WTC11 (cell line): ENCODE results near the gene PHLDA2. TPM values are rescaled to one million over a fixed set of nuclear protein-coding genes. Genes with fewer than 3 reads are reported as not detected.

ENCODE experiments used
- ETV6 ChIP-seq: sonication (generic); formaldehyde crosslinking; IDR thresholded peaks from 2 replicates; pipeline ENCODE4 v1.8.1; 2022; ENCODE audit warnings: mild to moderate bottlenecking, missing genetic modification reagents
- NR2C2 ChIP-seq: sonication (generic); formaldehyde crosslinking; IDR thresholded peaks from 2 replicates; pipeline ENCODE4 v1.8.0; 2022; ENCODE audit warnings: mild to moderate bottlenecking, missing genetic modification reagents
- SOX15 ChIP-seq: fragments of 250-450 bp; sonication (Bioruptor Pico); IDR thresholded peaks from 2 replicates; pipeline ENCODE4 v1.9.0; 2021; ENCODE audit warnings: mild to moderate bottlenecking
- SP1 ChIP-seq: sonication (generic); formaldehyde crosslinking; conservative IDR thresholded peaks from 2 replicates; pipeline ENCODE4 v1.8.1; 2022; ENCODE audit warnings: missing genetic modification reagents
- TCF7 ChIP-seq: sonication (generic); formaldehyde crosslinking; IDR thresholded peaks from 2 replicates; pipeline ENCODE4 v1.8.0; 2022; ENCODE audit warnings: mild to moderate bottlenecking, low read depth, missing genetic modification reagents, moderate library complexity
- TEAD4 ChIP-seq: sonication (generic); formaldehyde crosslinking; IDR thresholded peaks from 2 replicates; pipeline ENCODE4 v1.8.0; 2022; ENCODE audit warnings: mild to moderate bottlenecking, missing genetic modification reagents
- ZNF219 ChIP-seq: sonication (generic); formaldehyde crosslinking; IDR thresholded peaks from 2 replicates; pipeline ENCODE4 v1.8.0; 2023; ENCODE audit warnings: missing genetic modification reagents, mild to moderate bottlenecking, borderline replicate concordance
- ZNF263 ChIP-seq: sonication (generic); formaldehyde crosslinking; IDR thresholded peaks from 2 replicates; pipeline ENCODE4 v1.8.1; 2022; ENCODE audit warnings: low read depth, mild to moderate bottlenecking, moderate library complexity, missing genetic modification reagents
- ZNF416 ChIP-seq: fragments of 250-450 bp; sonication (Bioruptor Pico); IDR thresholded peaks from 2 replicates; pipeline ENCODE4 v1.9.0; 2021; ENCODE audit warnings: mild to moderate bottlenecking, inconsistent platforms
- ZNF423 ChIP-seq: fragments of 250-450 bp; sonication (Bioruptor Pico); IDR thresholded peaks from 2 replicates; pipeline ENCODE4 v2.1.2; 2022; ENCODE audit warnings: mild to moderate bottlenecking, moderate library complexity
- total RNA-seq: library from RNA; stranded (reverse); gene quantifications from 3 replicates; pipeline ENCODE4 v1.2.3, GENCODE V29; 2021
- TF ChIP-seq, protein P1 (sequence below): fragments of 250-450 bp; sonication (Bioruptor Pico); IDR thresholded peaks from 2 replicates; pipeline ENCODE4 v1.9.0; 2021; ENCODE audit warnings: mild to moderate bottlenecking, borderline replicate concordance
- TF ChIP-seq, protein P2 (sequence below): sonication (generic); formaldehyde crosslinking; IDR thresholded peaks from 2 replicates; pipeline ENCODE4 v1.8.1; 2022; ENCODE audit warnings: mild to moderate bottlenecking, moderate library complexity, missing genetic modification reagents
- TF ChIP-seq, protein P3 (sequence below): sonication (generic); formaldehyde crosslinking; conservative IDR thresholded peaks from 2 replicates; pipeline ENCODE4 v1.8.1; 2022; ENCODE audit warnings: mild to moderate bottlenecking, missing genetic modification reagents
- TF ChIP-seq, protein P4 (sequence below): sonication (generic); formaldehyde crosslinking; IDR thresholded peaks from 2 replicates; pipeline ENCODE4 v1.8.0; 2023; ENCODE audit warnings: missing genetic modification reagents
- TF ChIP-seq, protein P5 (sequence below): sonication (generic); formaldehyde crosslinking; IDR thresholded peaks from 2 replicates; pipeline ENCODE4 v1.8.1; 2023; ENCODE audit warnings: mild to moderate bottlenecking, missing genetic modification reagents, borderline replicate concordance
- TF ChIP-seq, protein P6 (sequence below): sonication (generic); formaldehyde crosslinking; IDR thresholded peaks from 2 replicates; pipeline ENCODE4 v1.8.1; 2022; ENCODE audit warnings: low read depth, mild to moderate bottlenecking, moderate library complexity, missing genetic modification reagents, borderline replicate concordance
- TF ChIP-seq, protein P7 (sequence below): sonication (generic); formaldehyde crosslinking; IDR thresholded peaks from 2 replicates; pipeline ENCODE4 v1.8.1; 2023; ENCODE audit warnings: mild to moderate bottlenecking, missing genetic modification reagents
- TF ChIP-seq, protein P8 (sequence below): sonication (generic); formaldehyde crosslinking; IDR thresholded peaks from 2 replicates; pipeline ENCODE4 v1.8.0; 2022; ENCODE audit warnings: missing genetic modification reagents
- TF ChIP-seq, protein P9 (sequence below): fragments of 250-450 bp; sonication (Bioruptor Pico); IDR thresholded peaks from 2 replicates; pipeline ENCODE4 v1.9.0; 2021; ENCODE audit warnings: mild to moderate bottlenecking

The PHLDA2 gene
- total RNA-seq, 1 experiment from 2014 or later = 9.6 TPM

DNA sequence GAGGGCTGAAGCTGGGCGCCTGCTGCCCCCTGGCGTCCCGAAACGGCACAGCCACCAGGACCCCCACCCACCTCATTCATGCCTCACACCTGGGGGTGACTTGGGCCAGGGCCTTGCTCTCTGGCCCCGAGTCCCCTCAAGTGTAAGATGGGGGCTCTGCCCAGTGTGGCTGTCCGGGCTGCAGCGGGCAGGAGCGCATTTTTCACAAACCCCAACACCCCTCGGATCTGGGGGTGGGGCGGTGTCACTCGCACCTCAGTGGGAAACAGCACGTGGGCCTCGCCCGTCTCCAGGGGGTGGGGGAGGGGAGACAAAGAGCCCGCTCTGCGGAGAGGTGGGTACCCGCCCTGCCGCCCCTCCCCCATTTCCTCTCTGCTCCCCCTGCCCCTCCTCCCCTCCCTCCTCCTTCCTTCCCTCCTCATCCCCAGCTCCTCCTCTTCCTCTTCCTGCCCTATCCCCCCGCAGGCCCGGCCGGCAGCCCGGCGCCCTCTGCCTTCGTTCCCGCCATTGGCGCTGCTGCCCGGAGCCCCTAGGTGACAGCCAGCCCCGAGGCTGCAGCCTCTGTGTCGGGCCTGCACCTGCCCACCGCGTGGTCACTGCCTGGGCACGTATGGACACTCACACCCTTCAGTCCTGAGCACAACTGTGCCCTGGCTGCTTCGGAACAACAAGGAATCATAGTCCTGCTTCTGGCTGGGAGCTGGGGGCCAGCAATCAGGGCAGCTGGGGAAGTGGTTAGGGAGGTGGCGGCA, 36.8 kb downstream of the PHLDA2 start (continued):
- TF ChIP-seq, protein P1, sequence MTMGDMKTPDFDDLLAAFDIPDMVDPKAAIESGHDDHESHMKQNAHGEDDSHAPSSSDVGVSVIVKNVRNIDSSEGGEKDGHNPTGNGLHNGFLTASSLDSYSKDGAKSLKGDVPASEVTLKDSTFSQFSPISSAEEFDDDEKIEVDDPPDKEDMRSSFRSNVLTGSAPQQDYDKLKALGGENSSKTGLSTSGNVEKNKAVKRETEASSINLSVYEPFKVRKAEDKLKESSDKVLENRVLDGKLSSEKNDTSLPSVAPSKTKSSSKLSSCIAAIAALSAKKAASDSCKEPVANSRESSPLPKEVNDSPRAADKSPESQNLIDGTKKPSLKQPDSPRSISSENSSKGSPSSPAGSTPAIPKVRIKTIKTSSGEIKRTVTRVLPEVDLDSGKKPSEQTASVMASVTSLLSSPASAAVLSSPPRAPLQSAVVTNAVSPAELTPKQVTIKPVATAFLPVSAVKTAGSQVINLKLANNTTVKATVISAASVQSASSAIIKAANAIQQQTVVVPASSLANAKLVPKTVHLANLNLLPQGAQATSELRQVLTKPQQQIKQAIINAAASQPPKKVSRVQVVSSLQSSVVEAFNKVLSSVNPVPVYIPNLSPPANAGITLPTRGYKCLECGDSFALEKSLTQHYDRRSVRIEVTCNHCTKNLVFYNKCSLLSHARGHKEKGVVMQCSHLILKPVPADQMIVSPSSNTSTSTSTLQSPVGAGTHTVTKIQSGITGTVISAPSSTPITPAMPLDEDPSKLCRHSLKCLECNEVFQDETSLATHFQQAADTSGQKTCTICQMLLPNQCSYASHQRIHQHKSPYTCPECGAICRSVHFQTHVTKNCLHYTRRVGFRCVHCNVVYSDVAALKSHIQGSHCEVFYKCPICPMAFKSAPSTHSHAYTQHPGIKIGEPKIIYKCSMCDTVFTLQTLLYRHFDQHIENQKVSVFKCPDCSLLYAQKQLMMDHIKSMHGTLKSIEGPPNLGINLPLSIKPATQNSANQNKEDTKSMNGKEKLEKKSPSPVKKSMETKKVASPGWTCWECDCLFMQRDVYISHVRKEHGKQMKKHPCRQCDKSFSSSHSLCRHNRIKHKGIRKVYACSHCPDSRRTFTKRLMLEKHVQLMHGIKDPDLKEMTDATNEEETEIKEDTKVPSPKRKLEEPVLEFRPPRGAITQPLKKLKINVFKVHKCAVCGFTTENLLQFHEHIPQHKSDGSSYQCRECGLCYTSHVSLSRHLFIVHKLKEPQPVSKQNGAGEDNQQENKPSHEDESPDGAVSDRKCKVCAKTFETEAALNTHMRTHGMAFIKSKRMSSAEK (CRISPR knock-in tag) = no peak
- TF ChIP-seq SOX15 (CRISPR knock-in tag) = no peak
- TF ChIP-seq SP1 = peak; percentile 84
- TF ChIP-seq, protein P2, sequence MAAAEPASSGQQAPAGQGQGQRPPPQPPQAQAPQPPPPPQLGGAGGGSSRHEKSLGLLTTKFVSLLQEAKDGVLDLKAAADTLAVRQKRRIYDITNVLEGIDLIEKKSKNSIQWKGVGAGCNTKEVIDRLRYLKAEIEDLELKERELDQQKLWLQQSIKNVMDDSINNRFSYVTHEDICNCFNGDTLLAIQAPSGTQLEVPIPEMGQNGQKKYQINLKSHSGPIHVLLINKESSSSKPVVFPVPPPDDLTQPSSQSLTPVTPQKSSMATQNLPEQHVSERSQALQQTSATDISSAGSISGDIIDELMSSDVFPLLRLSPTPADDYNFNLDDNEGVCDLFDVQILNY (CRISPR knock-in tag) = peak; percentile 78; the same call in 1 of the 2 replicates
- TF ChIP-seq ZNF416 (CRISPR knock-in tag) = no peak
- TF ChIP-seq, protein P3, sequence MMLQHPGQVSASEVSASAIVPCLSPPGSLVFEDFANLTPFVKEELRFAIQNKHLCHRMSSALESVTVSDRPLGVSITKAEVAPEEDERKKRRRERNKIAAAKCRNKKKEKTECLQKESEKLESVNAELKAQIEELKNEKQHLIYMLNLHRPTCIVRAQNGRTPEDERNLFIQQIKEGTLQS (CRISPR knock-in tag) = 0 out of 2 replicates have a peak, but pooled peaks have one; percentile 15
- peak; percentile 97 for TF ChIP-seq ZNF263
- TF ChIP-seq ZNF423 (CRISPR knock-in tag) = peak; percentile 45; the same call in 1 of the 2 replicates
- TF ChIP-seq, protein P4, sequence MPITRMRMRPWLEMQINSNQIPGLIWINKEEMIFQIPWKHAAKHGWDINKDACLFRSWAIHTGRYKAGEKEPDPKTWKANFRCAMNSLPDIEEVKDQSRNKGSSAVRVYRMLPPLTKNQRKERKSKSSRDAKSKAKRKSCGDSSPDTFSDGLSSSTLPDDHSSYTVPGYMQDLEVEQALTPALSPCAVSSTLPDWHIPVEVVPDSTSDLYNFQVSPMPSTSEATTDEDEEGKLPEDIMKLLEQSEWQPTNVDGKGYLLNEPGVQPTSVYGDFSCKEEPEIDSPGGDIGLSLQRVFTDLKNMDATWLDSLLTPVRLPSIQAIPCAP = peak; percentile 48; the same call in 1 of the 2 replicates
- TF ChIP-seq, protein P5, sequence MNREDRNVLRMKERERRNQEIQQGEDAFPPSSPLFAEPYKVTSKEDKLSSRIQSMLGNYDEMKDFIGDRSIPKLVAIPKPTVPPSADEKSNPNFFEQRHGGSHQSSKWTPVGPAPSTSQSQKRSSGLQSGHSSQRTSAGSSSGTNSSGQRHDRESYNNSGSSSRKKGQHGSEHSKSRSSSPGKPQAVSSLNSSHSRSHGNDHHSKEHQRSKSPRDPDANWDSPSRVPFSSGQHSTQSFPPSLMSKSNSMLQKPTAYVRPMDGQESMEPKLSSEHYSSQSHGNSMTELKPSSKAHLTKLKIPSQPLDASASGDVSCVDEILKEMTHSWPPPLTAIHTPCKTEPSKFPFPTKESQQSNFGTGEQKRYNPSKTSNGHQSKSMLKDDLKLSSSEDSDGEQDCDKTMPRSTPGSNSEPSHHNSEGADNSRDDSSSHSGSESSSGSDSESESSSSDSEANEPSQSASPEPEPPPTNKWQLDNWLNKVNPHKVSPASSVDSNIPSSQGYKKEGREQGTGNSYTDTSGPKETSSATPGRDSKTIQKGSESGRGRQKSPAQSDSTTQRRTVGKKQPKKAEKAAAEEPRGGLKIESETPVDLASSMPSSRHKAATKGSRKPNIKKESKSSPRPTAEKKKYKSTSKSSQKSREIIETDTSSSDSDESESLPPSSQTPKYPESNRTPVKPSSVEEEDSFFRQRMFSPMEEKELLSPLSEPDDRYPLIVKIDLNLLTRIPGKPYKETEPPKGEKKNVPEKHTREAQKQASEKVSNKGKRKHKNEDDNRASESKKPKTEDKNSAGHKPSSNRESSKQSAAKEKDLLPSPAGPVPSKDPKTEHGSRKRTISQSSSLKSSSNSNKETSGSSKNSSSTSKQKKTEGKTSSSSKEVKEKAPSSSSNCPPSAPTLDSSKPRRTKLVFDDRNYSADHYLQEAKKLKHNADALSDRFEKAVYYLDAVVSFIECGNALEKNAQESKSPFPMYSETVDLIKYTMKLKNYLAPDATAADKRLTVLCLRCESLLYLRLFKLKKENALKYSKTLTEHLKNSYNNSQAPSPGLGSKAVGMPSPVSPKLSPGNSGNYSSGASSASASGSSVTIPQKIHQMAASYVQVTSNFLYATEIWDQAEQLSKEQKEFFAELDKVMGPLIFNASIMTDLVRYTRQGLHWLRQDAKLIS (CRISPR knock-in tag) = 0 out of 2 replicates have a peak, but pooled peaks have one; percentile 58
- peak; percentile 87 for TF ChIP-seq TCF7 (CRISPR knock-in tag)
- TF ChIP-seq ZNF219 (CRISPR knock-in tag) = 0 out of 2 replicates have a peak, but pooled peaks have one; percentile 23
- TF ChIP-seq, protein P6, sequence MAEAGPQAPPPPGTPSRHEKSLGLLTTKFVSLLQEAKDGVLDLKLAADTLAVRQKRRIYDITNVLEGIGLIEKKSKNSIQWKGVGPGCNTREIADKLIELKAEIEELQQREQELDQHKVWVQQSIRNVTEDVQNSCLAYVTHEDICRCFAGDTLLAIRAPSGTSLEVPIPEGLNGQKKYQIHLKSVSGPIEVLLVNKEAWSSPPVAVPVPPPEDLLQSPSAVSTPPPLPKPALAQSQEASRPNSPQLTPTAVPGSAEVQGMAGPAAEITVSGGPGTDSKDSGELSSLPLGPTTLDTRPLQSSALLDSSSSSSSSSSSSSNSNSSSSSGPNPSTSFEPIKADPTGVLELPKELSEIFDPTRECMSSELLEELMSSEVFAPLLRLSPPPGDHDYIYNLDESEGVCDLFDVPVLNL (CRISPR knock-in tag) = peak; percentile 75; the same call in 1 of the 2 replicates
- TF ChIP-seq, protein P7, sequence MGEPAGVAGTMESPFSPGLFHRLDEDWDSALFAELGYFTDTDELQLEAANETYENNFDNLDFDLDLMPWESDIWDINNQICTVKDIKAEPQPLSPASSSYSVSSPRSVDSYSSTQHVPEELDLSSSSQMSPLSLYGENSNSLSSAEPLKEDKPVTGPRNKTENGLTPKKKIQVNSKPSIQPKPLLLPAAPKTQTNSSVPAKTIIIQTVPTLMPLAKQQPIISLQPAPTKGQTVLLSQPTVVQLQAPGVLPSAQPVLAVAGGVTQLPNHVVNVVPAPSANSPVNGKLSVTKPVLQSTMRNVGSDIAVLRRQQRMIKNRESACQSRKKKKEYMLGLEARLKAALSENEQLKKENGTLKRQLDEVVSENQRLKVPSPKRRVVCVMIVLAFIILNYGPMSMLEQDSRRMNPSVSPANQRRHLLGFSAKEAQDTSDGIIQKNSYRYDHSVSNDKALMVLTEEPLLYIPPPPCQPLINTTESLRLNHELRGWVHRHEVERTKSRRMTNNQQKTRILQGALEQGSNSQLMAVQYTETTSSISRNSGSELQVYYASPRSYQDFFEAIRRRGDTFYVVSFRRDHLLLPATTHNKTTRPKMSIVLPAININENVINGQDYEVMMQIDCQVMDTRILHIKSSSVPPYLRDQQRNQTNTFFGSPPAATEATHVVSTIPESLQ (CRISPR knock-in tag) = no peak
- no peak for TF ChIP-seq TEAD4 (CRISPR knock-in tag)
- TF ChIP-seq, protein P8, sequence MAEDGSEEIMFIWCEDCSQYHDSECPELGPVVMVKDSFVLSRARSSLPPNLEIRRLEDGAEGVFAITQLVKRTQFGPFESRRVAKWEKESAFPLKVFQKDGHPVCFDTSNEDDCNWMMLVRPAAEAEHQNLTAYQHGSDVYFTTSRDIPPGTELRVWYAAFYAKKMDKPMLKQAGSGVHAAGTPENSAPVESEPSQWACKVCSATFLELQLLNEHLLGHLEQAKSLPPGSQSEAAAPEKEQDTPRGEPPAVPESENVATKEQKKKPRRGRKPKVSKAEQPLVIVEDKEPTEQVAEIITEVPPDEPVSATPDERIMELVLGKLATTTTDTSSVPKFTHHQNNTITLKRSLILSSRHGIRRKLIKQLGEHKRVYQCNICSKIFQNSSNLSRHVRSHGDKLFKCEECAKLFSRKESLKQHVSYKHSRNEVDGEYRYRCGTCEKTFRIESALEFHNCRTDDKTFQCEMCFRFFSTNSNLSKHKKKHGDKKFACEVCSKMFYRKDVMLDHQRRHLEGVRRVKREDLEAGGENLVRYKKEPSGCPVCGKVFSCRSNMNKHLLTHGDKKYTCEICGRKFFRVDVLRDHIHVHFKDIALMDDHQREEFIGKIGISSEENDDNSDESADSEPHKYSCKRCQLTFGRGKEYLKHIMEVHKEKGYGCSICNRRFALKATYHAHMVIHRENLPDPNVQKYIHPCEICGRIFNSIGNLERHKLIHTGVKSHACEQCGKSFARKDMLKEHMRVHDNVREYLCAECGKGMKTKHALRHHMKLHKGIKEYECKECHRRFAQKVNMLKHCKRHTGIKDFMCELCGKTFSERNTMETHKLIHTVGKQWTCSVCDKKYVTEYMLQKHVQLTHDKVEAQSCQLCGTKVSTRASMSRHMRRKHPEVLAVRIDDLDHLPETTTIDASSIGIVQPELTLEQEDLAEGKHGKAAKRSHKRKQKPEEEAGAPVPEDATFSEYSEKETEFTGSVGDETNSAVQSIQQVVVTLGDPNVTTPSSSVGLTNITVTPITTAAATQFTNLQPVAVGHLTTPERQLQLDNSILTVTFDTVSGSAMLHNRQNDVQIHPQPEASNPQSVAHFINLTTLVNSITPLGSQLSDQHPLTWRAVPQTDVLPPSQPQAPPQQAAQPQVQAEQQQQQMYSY = 0 out of 2 replicates have a peak, but pooled peaks have one; percentile 19
- TF ChIP-seq NR2C2 = no peak; the same call in 1 of the 2 replicates
- TF ChIP-seq, protein P9, sequence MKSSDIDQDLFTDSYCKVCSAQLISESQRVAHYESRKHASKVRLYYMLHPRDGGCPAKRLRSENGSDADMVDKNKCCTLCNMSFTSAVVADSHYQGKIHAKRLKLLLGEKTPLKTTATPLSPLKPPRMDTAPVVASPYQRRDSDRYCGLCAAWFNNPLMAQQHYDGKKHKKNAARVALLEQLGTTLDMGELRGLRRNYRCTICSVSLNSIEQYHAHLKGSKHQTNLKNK (CRISPR knock-in tag) = no peak
- TF ChIP-seq ETV6 = peak; percentile 86
